HepG2 (cell line): ENCODE results near the gene PC. TPM values are rescaled to one million over a fixed set of nuclear protein-coding genes. Genes with fewer than 3 reads are reported as not detected.
A peak's percentile ranks its signal among the peaks of the same experiment; 100 is the strongest.

Experiments used
- DNMT1 ChIP-seq: sonication (generic); formaldehyde crosslinking; IDR thresholded peaks from 2 replicates; pipeline ENCODE4 v1.5.1; 2020; ENCODE audit warnings: mild to moderate bottlenecking, missing genetic modification reagents
- GMEB2 ChIP-seq: IDR thresholded peaks from 2 replicates; pipeline ENCODE4 v1.6.1; 2016; ENCODE audit warnings: missing biosample characterization, missing genetic modification reagents, low read depth
- HINFP ChIP-seq: sonication (generic); formaldehyde crosslinking; IDR thresholded peaks from 2 replicates; pipeline ENCODE4 v1.4.0; 2020; ENCODE audit warnings: low read depth, mild to moderate bottlenecking, missing genetic modification reagents
- MLLT10 ChIP-seq: sonication (generic); formaldehyde crosslinking; IDR thresholded peaks from 2 replicates; pipeline ENCODE4 v1.4.0; 2020; ENCODE audit warnings: missing genetic modification reagents
- RCOR2 ChIP-seq: IDR thresholded peaks from 2 replicates; pipeline ENCODE4 v1.6.1; 2016; ENCODE audit warnings: missing biosample characterization, missing genetic modification reagents
- TGIF2 ChIP-seq: IDR thresholded peaks from 2 replicates; pipeline ENCODE4 v1.6.1; 2016; ENCODE audit warnings: control low read depth, missing compliant biosample characterization
- ZBTB7A ChIP-seq: sonication (generic); formaldehyde crosslinking; IDR thresholded peaks from 2 replicates; pipeline ENCODE4 v1.8.0; 2022; ENCODE audit warnings: mild to moderate bottlenecking, missing genetic modification reagents
- ZFP36L1 ChIP-seq: sonication (generic); formaldehyde crosslinking; IDR thresholded peaks from 2 replicates; pipeline ENCODE4 v1.8.0; 2022; ENCODE audit warnings: mild to moderate bottlenecking, missing genetic modification reagents, moderate library complexity
- ZMAT5 ChIP-seq: sonication (generic); formaldehyde crosslinking; IDR thresholded peaks from 2 replicates; pipeline ENCODE4 v1.5.0; 2020; ENCODE audit warnings: mild to moderate bottlenecking, low read depth, missing genetic modification reagents, borderline replicate concordance
- ZNF160 ChIP-seq: sonication (generic); formaldehyde crosslinking; IDR thresholded peaks from 2 replicates; pipeline ENCODE4 v1.8.0; 2022; ENCODE audit warnings: mild to moderate bottlenecking, inconsistent platforms, missing genetic modification reagents
- ZNF337 ChIP-seq: sonication (generic); formaldehyde crosslinking; IDR thresholded peaks from 2 replicates; pipeline ENCODE4 v1.5.1; 2020; ENCODE audit warnings: missing genetic modification reagents, low read depth, mild to moderate bottlenecking, borderline replicate concordance
- ZNF674 ChIP-seq: sonication (generic); formaldehyde crosslinking; IDR thresholded peaks from 2 replicates; pipeline ENCODE4 v1.5.0; 2020; ENCODE audit warnings: low read depth, mild to moderate bottlenecking, missing genetic modification reagents
- ZNF800 ChIP-seq: sonication (generic); formaldehyde crosslinking; IDR thresholded peaks from 2 replicates; pipeline ENCODE4 v1.4.0; 2020; ENCODE audit warnings: missing genetic modification reagents
- polyA plus RNA-seq, 8 experiments: library from polyadenylated mRNA; depleted of rRNA in 3 of 8; stranded (reverse) in 7 of 8; unstranded in 1 of 8; fragments of >200 nt; fragmentation: Illumina TruSeq in 4 of 8; extraction: Trizol in 4 of 8; gene quantifications; 2 replicates each; pipeline versions ENCODE4 v1.2.1 to v1.2.3, GENCODE V29; 2011 to 2016; ENCODE audit warnings: low read depth in 4 of 8, missing spikeins in 1 of 8, mixed read lengths in 1 of 8; ENCODE audit not compliant: insufficient read depth in 1 of 8
- total RNA-seq, 5 experiments: library from RNA; depleted of rRNA; stranded (reverse); fragments of >200 nt; fragmentation: Illumina TruSeq; extraction: Trizol; gene quantifications; 2 replicates each; pipeline ENCODE4 v1.2.3, GENCODE V29; 2016; ENCODE audit warnings: low read depth in 1 of 5
- TF ChIP-seq, protein P1 (sequence below): sonication (generic); formaldehyde crosslinking; IDR thresholded peaks from 2 replicates; pipeline ENCODE4 v1.4.0; 2020; ENCODE audit warnings: missing genetic modification reagents
- TF ChIP-seq, protein P2 (sequence below): IDR thresholded peaks from 2 replicates; pipeline ENCODE4 v1.4.0; 2020; ENCODE audit warnings: mild to moderate bottlenecking, missing genetic modification reagents

The PC gene
- total and polyA plus RNA-seq, 2 of the 13 experiments (the other 11 are each of a cell fraction or from before 2014, with no cell fraction given), result 29.0 to 39.0 TPM

- TF ChIP-seq, protein P1, sequence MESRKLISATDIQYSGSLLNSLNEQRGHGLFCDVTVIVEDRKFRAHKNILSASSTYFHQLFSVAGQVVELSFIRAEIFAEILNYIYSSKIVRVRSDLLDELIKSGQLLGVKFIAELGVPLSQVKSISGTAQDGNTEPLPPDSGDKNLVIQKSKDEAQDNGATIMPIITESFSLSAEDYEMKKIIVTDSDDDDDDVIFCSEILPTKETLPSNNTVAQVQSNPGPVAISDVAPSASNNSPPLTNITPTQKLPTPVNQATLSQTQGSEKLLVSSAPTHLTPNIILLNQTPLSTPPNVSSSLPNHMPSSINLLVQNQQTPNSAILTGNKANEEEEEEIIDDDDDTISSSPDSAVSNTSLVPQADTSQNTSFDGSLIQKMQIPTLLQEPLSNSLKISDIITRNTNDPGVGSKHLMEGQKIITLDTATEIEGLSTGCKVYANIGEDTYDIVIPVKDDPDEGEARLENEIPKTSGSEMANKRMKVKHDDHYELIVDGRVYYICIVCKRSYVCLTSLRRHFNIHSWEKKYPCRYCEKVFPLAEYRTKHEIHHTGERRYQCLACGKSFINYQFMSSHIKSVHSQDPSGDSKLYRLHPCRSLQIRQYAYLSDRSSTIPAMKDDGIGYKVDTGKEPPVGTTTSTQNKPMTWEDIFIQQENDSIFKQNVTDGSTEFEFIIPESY, result no peak
- TF ChIP-seq ZNF160 (no peak), MLLT10 (CRISPR knock-in tag) (no peak), ZNF800 (CRISPR knock-in tag) (no peak; the same call in 1 of the 2 replicates), ZNF674 (CRISPR knock-in tag) (no peak), TGIF2 (CRISPR knock-in tag) (no peak), ZFP36L1 (CRISPR knock-in tag) (no peak), DNMT1 (CRISPR knock-in tag) (no peak), RCOR2 (CRISPR knock-in tag) (no peak), GMEB2 (CRISPR knock-in tag) (peak; percentile 46; the same call in 1 of the 2 replicates), ZNF337 (CRISPR knock-in tag) (peak; percentile 83; the same call in 1 of the 2 replicates), ZMAT5 (CRISPR knock-in tag) (no peak), ZBTB7A (CRISPR knock-in tag) (no peak), HINFP (CRISPR knock-in tag) (0 out of 2 replicates have a peak, but pooled peaks have one; percentile 16)
- TF ChIP-seq, protein P2, sequence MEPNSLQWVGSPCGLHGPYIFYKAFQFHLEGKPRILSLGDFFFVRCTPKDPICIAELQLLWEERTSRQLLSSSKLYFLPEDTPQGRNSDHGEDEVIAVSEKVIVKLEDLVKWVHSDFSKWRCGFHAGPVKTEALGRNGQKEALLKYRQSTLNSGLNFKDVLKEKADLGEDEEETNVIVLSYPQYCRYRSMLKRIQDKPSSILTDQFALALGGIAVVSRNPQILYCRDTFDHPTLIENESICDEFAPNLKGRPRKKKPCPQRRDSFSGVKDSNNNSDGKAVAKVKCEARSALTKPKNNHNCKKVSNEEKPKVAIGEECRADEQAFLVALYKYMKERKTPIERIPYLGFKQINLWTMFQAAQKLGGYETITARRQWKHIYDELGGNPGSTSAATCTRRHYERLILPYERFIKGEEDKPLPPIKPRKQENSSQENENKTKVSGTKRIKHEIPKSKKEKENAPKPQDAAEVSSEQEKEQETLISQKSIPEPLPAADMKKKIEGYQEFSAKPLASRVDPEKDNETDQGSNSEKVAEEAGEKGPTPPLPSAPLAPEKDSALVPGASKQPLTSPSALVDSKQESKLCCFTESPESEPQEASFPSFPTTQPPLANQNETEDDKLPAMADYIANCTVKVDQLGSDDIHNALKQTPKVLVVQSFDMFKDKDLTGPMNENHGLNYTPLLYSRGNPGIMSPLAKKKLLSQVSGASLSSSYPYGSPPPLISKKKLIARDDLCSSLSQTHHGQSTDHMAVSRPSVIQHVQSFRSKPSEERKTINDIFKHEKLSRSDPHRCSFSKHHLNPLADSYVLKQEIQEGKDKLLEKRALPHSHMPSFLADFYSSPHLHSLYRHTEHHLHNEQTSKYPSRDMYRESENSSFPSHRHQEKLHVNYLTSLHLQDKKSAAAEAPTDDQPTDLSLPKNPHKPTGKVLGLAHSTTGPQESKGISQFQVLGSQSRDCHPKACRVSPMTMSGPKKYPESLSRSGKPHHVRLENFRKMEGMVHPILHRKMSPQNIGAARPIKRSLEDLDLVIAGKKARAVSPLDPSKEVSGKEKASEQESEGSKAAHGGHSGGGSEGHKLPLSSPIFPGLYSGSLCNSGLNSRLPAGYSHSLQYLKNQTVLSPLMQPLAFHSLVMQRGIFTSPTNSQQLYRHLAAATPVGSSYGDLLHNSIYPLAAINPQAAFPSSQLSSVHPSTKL (CRISPR knock-in tag), result peak; percentile 41
Measured at GRCh38 chr11:66842896-66843775, 115.0 kb downstream of the PC start, which contains the start of gene RCE1 (continued).
